Ishikawa (cell line): Measurements from ENCODE around the gene UNC119.

Experiments used
- CEBPB ChIP-seq: IDR thresholded peaks from 2 replicates; pipeline ENCODE4 v1.6.1; 2012
- REST ChIP-seq: IDR thresholded peaks from 2 replicates; pipeline ENCODE4 v1.6.1; 2012; ENCODE audit warnings: low read depth, mild to moderate bottlenecking
- TAF1 ChIP-seq: IDR thresholded peaks from 2 replicates; pipeline ENCODE4 v1.6.1; 2012; ENCODE audit warnings: low read depth, mild to moderate bottlenecking
- TEAD4 ChIP-seq: IDR thresholded peaks from 2 replicates; pipeline ENCODE4 v1.6.1; 2012

DNA sequence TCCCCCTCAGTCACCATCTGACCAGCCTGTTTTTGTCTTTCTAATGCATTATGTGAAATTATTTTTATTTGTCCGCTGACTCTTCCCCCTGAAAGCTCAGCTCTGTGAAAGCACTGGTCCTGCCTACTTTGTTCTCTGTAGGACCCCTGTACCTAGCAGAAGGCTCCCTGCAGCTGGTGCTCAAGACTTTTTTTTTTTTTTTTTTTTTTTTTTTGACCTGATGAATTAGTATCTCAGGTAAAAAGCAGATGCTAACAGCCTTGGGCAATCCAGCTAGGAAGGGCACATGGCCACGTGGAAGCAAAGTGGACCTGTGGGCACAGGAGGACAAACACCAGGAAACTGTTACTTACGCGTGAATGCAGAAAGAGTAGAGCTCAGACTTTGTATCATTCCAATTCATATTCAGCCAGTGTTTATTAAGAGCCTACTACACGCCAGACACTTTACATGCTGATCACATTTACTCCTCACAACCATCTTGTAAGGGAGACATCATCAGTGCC is 629 bp upstream of the UNC119 start:
- TF ChIP-seq TEAD4 = no peak
- no peak for TF ChIP-seq TAF1
- no peak for TF ChIP-seq REST
- no peak for TF ChIP-seq CEBPB
